Activated CD8-positive, alpha-beta T cell treated with anti-CD3 and anti-CD28 coated beads, Interleukin-2, amount 10 ng/mL, durations not matched to agents 7 days and 5 days (primary cell): ENCODE measurements around the gene BMP7. TPM values are rescaled to one million over a fixed set of nuclear protein-coding genes. Genes with fewer than 3 reads are reported as not detected.

Source experiments
- ATAC-seq: fragments of 150-1000 bp; cut with Tn5 transposase; one replicate; pipeline ENCODE4 v1.10.0; 2021; ENCODE audit warnings: moderate library complexity
- CTCF ChIA-PET: fragments of 350-600 bp; sonication (Branson Sonifier 250); formaldehyde crosslinking; loops from one replicate; lab custom pipeline; 2021; ENCODE audit warnings: antibody characterized with exemption; lab: Charles Lee
- POLR2A ChIA-PET: fragments of 350-600 bp; sonication (Branson Sonifier 250); formaldehyde crosslinking; loops from one replicate; lab custom pipeline; 2021; ENCODE audit warnings: antibody characterized with exemption; lab: Charles Lee
- DNase-seq: peaks from one replicate; pipeline ENCODE4 v3.0.0-alpha.2; 2020
- H3K27ac Mint-ChIP-seq: one replicate; pipeline ENCODE4 v1.8.0; 2021; ENCODE audit warnings: mild to moderate bottlenecking, mixed read lengths
- H3K27me3 Mint-ChIP-seq: one replicate; pipeline ENCODE4 v1.8.0; 2021; ENCODE audit warnings: low read depth, mixed read lengths
- H3K36me3 Mint-ChIP-seq: one replicate; pipeline ENCODE4 v1.8.0; 2021; ENCODE audit warnings: low read depth, mixed read lengths
- H3K4me1 Mint-ChIP-seq: one replicate; pipeline ENCODE4 v1.8.0; 2021; ENCODE audit warnings: low read depth, mixed read lengths
- H3K4me3 Mint-ChIP-seq: one replicate; pipeline ENCODE4 v1.8.0; 2021; ENCODE audit warnings: mild to moderate bottlenecking, mixed read lengths
- H3K9me3 Mint-ChIP-seq: one replicate; pipeline ENCODE4 v1.8.0; 2022; ENCODE audit warnings: mixed read lengths; ENCODE audit not compliant: insufficient read depth
- total RNA-seq, 2 experiments: library from RNA; stranded (reverse); gene quantifications; one replicate each; pipeline ENCODE4 v1.2.3, GENCODE V29; 2021

Gene BMP7
- total RNA-seq, 2 experiments from 2014 or later = not detected

DNA sequence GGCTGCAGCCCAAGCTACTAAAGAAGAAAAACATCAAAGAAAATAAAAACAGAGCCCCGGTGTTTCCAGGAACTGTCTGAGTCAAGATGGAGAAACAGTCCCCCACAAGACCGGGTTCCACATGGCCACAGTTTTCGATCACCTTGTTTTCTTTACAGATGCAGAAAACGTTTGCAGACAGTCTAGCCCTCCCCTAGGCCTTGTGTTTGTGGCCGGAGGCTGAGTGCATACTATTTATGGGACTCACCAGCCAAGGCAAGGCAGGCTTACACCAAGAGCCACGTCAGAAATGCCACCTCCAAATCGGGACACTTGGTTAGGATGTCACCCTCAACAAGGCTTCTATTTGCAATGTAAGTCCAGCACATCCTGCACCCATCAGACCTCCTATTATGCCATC lies 97.3 kb downstream of the BMP7 start:
- Mint-ChIP-seq H3K27ac (no peak overlapping the region), H3K36me3 (no peaks in the 10 kb centered on the region), H3K9me3 (no peaks in the 10 kb centered on the region), H3K27me3 (no peaks in the 10 kb centered on the region), H3K4me1 (no peaks in the 10 kb centered on the region), H3K4me3 (no peak overlapping the region)
- CTCF ChIA-PET = no interaction called here
- DNase-seq (no peak), ATAC-seq (no peak)
- POLR2A ChIA-PET = no interaction called here

DNA sequence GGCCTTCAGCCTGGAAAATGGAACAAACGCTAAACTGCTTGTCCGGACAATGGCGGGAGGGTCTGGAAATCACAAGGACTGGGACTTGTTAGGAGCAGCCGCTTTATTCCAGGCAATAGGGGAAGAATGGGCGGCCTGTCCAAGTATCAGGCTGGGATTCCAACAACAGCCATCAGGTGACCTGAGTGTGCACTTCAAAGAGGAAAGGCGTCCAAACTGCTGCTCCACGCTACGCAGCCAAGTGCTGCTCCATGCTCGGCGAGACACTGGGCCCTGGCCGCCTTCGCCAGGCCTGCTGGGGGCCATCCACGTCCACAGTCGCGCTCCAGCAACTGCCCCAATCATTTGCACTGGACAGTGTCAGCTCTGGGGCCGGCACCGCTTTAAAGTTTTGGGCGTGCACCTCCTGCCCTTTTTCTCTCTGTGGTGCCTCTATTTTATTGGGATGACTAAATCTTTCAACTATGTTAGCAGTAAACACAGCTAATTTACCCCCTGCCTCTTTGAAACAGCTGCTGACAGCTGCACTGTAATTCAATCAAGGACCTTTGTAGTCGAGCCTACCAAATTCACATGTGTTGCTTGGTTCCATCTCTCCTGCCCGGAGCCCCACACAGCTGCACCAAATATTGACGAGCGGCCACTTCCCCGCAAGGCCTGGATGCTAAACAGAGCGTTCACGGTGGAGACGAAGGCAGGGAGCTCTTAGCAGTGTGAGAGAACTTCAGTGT lies 98.3 kb downstream of the BMP7 start:
- H3K27me3 Mint-ChIP-seq = no peaks in the 10 kb centered on the region
- DNase-seq = no peak
- ChIA-PET POLR2A (no interaction called here), CTCF (no interaction called here)
- no peak overlapping the region for H3K4me3 Mint-ChIP-seq
- no peaks in the 10 kb centered on the region for H3K9me3 Mint-ChIP-seq
- H3K4me1 Mint-ChIP-seq = no peaks in the 10 kb centered on the region
- H3K27ac Mint-ChIP-seq = no peak overlapping the region
- no peaks in the 10 kb centered on the region for H3K36me3 Mint-ChIP-seq
- ATAC-seq = no peak

DNA sequence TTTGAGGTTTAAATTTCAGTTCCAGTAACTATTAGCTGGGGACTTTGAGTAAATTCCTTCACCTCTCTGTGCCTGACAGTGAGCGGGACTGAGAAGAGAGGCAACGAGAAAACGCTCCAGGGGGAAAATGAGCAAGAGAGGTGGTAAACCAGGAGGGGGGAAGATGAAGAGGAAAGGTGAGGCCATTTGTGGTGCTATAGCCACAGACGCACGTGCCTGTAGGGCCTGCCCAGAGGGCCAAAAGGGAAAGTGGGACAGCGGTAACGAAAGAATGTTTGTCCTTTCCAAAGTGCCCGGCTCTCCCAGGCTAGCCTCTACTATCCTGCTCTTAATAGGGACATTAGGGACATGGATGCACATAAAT lies 99.2 kb downstream of the BMP7 start:
- ChIA-PET CTCF (no interaction called here), POLR2A (no interaction called here)
- Mint-ChIP-seq H3K4me1 (no peaks in the 10 kb centered on the region), H3K27me3 (no peaks in the 10 kb centered on the region), H3K9me3 (no peaks in the 10 kb centered on the region), H3K4me3 (no peak overlapping the region), H3K27ac (no peak overlapping the region), H3K36me3 (no peaks in the 10 kb centered on the region)
- DNase-seq = no peak
- no peak for ATAC-seq

DNA sequence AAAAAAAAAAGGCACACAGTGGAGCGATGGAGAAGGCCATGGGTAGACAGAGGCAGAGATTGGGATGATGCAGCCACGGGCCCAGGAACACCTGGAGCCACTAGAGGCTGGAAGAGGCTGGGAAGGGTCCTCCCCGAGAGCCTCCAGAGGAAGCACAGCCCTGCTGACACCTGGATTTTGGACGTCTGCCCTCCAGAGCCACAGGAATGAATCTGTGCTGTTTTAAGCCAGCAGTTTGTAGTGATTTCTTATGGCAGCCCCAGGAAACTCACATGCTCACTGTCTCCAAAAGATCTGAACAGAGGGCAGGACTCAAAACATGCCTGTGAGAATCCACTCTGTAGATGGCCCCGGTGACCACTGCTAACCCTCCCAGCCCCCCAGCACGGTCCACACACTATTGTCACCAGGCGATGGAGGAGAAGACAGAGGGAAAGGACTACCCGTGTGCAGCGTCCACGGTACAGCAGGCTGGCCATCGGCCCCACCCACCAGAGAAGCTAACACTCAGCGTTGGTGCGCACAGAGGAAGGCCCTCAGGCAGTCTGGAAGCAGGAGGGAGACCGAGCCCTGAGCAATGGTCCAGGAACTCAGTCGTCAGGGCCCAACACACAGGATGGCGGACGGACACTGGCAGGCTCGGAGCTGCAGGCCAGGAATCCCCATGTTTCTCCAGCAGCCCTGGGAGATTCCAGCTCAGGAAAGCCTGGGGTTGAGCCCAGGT lies 99.7 kb downstream of the BMP7 start:
- H3K4me3 Mint-ChIP-seq = no peak overlapping the region
- H3K36me3 Mint-ChIP-seq = no peaks in the 10 kb centered on the region
- POLR2A ChIA-PET = no interaction called here
- H3K9me3 Mint-ChIP-seq = no peaks in the 10 kb centered on the region
- H3K27me3 Mint-ChIP-seq = no peaks in the 10 kb centered on the region
- DNase-seq (no peak), ATAC-seq (no peak)
- no peaks in the 10 kb centered on the region for H3K4me1 Mint-ChIP-seq
- H3K27ac Mint-ChIP-seq = no peak overlapping the region
- CTCF ChIA-PET = no interaction called here

DNA sequence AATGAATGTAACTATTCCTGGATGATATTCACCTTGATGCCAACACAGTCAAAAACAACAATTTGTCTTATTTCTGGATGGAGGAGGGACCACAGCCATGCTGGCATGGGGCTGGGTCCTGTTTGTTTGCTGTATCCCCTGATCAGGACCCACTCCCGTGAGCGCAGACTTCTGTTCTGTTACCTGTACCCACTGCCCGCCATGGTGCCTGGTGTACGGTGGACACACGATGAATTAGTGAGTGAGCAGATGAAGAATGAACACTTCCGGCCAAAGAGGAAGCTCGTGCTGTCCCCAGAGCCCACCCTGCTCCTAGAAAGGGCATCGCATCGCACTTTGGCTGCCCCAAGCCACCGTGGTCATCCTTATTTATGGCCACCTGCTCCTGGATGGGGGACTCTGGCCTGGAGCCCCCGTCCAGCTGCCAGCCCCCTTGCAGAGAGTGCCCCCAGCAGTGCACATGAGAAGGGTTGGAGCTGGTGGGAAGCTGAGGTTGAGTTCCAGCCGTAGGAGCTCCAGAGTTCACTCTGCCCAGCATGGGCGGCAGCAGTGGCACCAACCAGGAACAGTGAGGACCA lies 100.9 kb downstream of the BMP7 start:
- Mint-ChIP-seq H3K4me3 (no peak overlapping the region), H3K27ac (no peak overlapping the region), H3K9me3 (no peaks in the 10 kb centered on the region), H3K36me3 (no peaks in the 10 kb centered on the region), H3K27me3 (no peaks in the 10 kb centered on the region), H3K4me1 (no peaks in the 10 kb centered on the region)
- ChIA-PET POLR2A (no interaction called here), CTCF (no interaction called here)
- no peak for ATAC-seq
- DNase-seq = no peak

DNA sequence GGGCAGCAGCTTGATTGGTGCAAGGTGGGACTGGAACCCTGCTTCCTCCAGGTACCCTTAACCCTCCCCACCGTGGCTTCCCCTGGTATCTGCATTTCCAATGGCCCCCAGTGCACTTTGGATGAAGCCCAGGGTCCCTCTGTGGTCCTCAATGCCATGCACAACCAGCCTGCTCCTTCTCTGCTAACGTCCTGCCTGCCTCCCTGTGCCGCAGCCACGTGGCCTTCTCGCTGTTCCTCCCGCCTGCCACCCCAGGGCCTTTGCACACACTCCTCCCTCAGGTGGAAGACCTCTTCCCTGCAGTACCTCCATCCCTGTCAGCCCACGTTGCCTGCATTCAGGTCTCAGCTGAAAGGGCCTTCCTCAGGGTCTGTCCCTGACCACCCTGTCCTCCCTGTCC lies 101.6 kb downstream of the BMP7 start:
- Mint-ChIP-seq H3K36me3 (no peaks in the 10 kb centered on the region), H3K9me3 (no peaks in the 10 kb centered on the region)

DNA sequence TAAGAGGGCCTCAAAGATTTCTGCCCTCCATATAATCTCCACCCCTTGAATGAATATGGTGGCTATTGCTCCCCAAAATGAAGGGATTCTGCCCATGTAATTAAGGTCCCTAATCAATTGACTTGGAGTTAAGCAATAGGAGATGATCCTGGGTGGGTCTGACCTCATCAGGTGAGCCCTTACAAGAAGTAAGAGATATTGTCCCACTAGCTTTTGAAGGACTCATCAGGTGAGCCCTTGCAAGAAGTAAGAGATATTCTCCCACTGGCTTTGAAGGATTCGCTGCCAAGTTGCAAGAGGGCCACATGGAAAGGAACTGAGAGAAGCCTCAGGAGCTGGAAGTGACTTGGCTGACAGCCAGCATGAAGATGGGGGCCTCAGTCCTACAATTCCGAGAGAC lies 103.4 kb downstream of the BMP7 start:
- no peaks in the 10 kb centered on the region for H3K27me3 Mint-ChIP-seq
- no peaks in the 10 kb centered on the region for H3K9me3 Mint-ChIP-seq
- POLR2A ChIA-PET = no interaction called here
- no peaks in the 10 kb centered on the region for H3K4me1 Mint-ChIP-seq
- ATAC-seq = no peak
- no peak overlapping the region for H3K27ac Mint-ChIP-seq
- CTCF ChIA-PET = no interaction called here
- no peak overlapping the region for H3K4me3 Mint-ChIP-seq
- no peaks in the 10 kb centered on the region for H3K36me3 Mint-ChIP-seq
- DNase-seq = no peak

More for the DNA sequence above, 101.6 kb downstream of the BMP7 start:
- Mint-ChIP-seq H3K27ac (no peak overlapping the region), H3K27me3 (no peaks in the 10 kb centered on the region), H3K4me1 (no peaks in the 10 kb centered on the region), H3K4me3 (no peak overlapping the region)
- ChIA-PET CTCF (no interaction called here), POLR2A (no interaction called here)
- ATAC-seq (no peak), DNase-seq (no peak)

DNA sequence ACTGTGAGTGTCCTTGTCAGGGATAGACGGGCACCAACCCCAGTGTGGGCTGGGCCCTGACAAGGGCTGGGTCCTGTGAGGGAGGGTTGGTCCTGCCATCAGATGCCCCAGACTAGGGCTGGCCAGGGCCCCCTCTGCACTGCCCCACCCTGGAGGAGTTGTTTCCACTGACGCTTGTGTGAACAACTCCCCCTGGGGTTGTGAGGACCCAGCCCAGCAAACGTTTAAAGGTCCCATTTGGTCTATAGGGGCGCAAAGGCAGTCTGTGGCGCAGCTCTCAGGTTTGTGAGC lies 104.1 kb downstream of the BMP7 start:
- Mint-ChIP-seq H3K36me3 (no peaks in the 10 kb centered on the region), H3K27me3 (no peaks in the 10 kb centered on the region), H3K9me3 (no peaks in the 10 kb centered on the region), H3K27ac (no peak overlapping the region), H3K4me3 (no peak overlapping the region), H3K4me1 (no peaks in the 10 kb centered on the region)
- ChIA-PET POLR2A (no interaction called here), CTCF (no interaction called here)
- DNase-seq (no peak), ATAC-seq (no peak)

DNA sequence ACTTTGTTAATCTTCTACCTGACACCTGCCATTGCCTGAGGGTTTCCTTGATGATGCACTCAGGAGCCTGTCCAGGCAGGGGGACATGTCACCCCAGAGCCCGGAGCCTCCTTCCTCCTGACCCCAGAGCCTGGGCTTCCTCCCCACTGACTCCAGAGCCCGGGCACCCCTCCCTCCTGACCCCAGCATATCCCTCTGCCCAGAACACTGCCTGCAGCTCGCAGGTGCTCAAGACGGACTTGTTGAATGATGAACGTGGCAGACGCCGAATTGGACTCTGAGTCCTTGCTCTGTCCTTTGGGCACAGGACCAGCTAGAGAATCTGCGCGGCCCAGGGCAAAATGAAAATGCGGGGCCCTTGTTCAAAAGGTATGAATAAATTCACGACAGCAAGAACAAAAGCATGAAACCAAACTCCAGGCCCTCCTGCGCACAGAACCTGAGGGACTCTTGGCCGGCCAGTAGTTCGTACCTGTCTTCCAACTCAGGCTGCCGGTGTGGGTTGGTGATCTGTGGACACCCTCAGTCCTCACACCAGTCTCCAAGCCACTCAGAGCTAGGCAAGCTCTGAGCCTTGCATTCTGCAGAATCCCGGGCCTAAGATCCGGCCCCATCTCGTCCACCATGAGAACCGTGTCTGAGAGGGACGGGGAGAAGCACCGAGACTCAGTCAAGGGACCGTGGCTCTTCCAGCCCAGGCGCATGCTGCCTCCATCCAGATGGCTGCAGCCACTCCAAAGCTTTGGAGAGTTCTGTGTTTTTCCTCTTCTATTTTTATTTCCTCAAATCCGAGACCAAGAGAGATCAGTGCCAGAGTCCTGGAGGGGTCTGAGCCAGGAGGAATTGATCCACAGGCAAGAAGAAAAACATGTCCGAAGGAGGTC lies 104.7 kb downstream of the BMP7 start:
- ATAC-seq = no peak
- DNase-seq = no peak
- no peaks in the 10 kb centered on the region for H3K36me3 Mint-ChIP-seq
- H3K4me3 Mint-ChIP-seq = no peak overlapping the region
- POLR2A ChIA-PET = no interaction called here
- no peaks in the 10 kb centered on the region for H3K9me3 Mint-ChIP-seq
- H3K4me1 Mint-ChIP-seq = no peaks in the 10 kb centered on the region
- H3K27ac Mint-ChIP-seq = no peak overlapping the region
- H3K27me3 Mint-ChIP-seq = no peaks in the 10 kb centered on the region
- CTCF ChIA-PET = no interaction called here

DNA sequence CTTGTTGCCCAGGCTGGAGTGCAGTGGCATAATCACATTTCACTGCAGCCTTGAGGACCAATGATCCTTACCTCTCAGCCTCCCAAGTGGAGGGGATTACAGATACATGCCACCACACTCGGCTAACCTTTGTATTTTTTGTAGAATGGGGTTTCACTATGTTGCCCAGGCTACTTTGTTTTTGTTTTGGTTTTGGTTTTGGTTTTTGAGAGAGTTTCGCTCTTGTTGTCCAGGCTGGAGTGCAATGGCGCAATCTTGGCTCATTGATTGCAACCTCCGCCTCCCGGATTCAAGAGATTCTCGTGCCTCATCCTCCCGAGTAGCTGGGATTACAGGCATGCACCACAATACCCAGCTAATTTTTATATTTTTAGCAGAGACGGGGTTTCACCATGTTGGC lies 105.5 kb downstream of the BMP7 start:
- H3K4me3 Mint-ChIP-seq = no peak overlapping the region
- DNase-seq (no peak), ATAC-seq (no peak)
- H3K9me3 Mint-ChIP-seq = no peaks in the 10 kb centered on the region
- CTCF ChIA-PET = no interaction called here
- no peaks in the 10 kb centered on the region for H3K36me3 Mint-ChIP-seq
- POLR2A ChIA-PET = no interaction called here
- no peaks in the 10 kb centered on the region for H3K4me1 Mint-ChIP-seq
- no peak overlapping the region for H3K27ac Mint-ChIP-seq
- no peaks in the 10 kb centered on the region for H3K27me3 Mint-ChIP-seq

DNA sequence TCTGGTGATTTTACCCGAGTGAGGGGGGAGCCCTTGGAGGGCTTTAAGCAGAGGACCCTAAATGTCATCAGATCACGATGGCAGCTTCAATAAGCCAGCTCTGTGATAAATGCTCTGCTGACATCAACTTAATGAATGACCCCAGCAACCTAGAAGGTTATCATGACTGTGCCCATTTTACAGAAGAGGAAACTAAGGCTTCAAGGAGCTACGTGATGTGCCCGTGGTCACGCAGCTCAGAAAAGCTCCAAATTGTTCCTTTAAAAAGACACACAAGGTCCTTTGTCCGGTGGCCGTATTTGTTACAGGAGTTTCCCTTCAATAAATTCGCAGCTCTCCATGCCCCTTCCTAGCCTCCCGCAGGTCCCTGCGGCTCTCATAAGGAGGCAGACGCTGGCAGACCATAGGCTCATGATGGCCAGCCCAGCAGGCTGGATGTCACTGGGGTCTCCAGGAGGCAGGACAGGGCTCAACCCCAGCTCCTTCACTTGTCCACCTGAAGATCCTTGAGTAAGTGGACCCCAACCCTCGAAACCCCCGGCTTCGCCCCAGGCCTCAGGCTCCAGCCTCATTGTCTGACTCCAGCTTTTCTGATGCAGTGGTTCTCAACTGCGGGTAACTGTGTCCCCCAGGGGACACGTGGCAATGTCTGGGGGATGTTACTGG lies 106.4 kb downstream of the BMP7 start:
- DNase-seq (no peak), ATAC-seq (no peak)
- Mint-ChIP-seq H3K4me3 (no peak overlapping the region), H3K27me3 (no peaks in the 10 kb centered on the region), H3K4me1 (no peaks in the 10 kb centered on the region), H3K27ac (no peak overlapping the region), H3K9me3 (no peaks in the 10 kb centered on the region), H3K36me3 (no peaks in the 10 kb centered on the region)
- CTCF ChIA-PET = no interaction called here
- POLR2A ChIA-PET = no interaction called here
